Spleen (tissue), 7 donors: ENCODE data around the gene KDM8.

Experiments
- POLR2A ChIP-seq, 3 donors: fragments of 450-650 bp; IDR thresholded peaks; one replicate each; pipeline ENCODE4 v1.5.1; 2017; ENCODE audit warnings: antibody characterized with exemption in 3 of 3, mild to moderate bottlenecking in 1 of 3
- POLR2AphosphoS5 ChIP-seq, 3 donors: sonication (generic); formaldehyde crosslinking; IDR thresholded peaks; one replicate each; pipeline ENCODE4 v1.5.1; 2017; ENCODE audit warnings: antibody characterized with exemption in 3 of 3
- TF ChIP-seq, protein P1 (sequence below), 11 experiments: fragments of 200-600 bp in 7 of 11; fragments of 450-650 bp in 4 of 11; sonication (generic) in 4 of 11; IDR thresholded peaks in 8 of 11; conservative IDR thresholded peaks in 3 of 11; 1 replicate in 7 of 11; 2 replicates in 4 of 11; pipeline versions ENCODE4 v1.4.0 to v1.8.0; 2016 to 2021; ENCODE audit warnings: antibody characterized with exemption in 11 of 11, inconsistent platforms in 4 of 11, mild to moderate bottlenecking in 1 of 11
- donor health status: DM: no; HTN: no; CAD: no; lungs with moderate emphysema.
- donor health status: DM: no; HTN: no; CAD: no.
- donor health status: DM: no; HTN: no; CAD: no.

DNA sequence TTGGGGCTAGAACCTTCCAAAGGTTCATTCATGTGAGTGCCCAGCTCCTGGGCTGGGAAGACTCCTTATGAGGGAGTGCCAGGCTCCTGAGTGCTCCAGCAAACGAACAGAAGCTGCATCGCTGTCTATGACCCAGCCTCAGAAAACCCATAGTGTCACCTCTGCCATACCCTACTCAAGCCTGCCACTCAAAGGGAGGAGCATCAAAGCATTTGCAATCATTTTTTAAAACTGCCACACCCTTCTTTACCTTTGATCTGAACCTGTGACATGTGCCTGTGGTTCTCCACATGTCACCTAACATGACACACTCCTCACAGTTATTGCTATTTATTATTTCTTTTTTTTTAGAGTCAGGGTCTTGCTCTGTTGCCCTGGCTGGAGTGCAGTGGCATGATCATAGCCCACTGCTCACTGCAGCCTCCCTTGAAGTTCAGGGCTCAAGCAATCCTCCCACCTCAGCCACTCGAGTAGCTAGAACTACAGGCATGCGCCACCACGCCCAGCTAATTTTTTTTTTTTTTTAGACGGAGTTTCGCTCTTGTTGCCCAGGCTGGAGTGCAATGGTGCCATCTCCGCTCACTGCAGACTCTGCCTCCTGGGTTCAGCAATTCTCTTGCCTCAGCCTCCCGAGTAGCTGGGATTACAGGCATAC lies 7.3 kb upstream of the KDM8 start:
- TF ChIP-seq, protein P1, sequence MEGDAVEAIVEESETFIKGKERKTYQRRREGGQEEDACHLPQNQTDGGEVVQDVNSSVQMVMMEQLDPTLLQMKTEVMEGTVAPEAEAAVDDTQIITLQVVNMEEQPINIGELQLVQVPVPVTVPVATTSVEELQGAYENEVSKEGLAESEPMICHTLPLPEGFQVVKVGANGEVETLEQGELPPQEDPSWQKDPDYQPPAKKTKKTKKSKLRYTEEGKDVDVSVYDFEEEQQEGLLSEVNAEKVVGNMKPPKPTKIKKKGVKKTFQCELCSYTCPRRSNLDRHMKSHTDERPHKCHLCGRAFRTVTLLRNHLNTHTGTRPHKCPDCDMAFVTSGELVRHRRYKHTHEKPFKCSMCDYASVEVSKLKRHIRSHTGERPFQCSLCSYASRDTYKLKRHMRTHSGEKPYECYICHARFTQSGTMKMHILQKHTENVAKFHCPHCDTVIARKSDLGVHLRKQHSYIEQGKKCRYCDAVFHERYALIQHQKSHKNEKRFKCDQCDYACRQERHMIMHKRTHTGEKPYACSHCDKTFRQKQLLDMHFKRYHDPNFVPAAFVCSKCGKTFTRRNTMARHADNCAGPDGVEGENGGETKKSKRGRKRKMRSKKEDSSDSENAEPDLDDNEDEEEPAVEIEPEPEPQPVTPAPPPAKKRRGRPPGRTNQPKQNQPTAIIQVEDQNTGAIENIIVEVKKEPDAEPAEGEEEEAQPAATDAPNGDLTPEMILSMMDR (IDR thresholded peaks at IDR 0.05 in 8 of 11, conservative IDR thresholded peaks at IDR 0.05 in 3 of 11): no peak
- TF ChIP-seq POLR2A (IDR thresholded peaks at IDR 0.05): no peak
- TF ChIP-seq POLR2AphosphoS5 (IDR thresholded peaks at IDR 0.05): no peak
